ENCODE data around the gene TMEM267.
A peak's percentile ranks its signal among the peaks of the same experiment; 100 is the strongest.
"Not testable (repeated sequence)": the region's sequence is repeated elsewhere in the genome, so short reads cannot be mapped to it uniquely, and the experiment has no call there.

TMEM267 gene

DNA sequence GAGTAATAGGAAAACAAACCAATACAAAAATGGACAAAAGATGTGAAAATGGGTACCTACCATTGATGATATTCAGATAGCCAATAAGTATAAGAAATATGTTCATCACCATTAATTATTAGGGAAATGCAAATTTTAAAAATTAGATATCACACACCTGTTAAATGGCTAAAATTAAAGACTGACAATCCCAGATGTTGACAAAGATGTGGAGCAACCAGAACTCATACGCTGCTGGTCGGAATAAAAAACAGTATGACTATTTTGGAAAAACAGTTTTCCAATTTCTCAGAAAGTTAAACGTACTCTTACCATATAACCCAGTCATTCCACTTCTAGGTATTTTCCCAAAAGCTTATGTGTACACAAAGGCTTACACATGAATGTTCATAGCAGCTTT, 27.1 kb downstream of the TMEM267 start:
- no peak for DNase-seq

DNA sequence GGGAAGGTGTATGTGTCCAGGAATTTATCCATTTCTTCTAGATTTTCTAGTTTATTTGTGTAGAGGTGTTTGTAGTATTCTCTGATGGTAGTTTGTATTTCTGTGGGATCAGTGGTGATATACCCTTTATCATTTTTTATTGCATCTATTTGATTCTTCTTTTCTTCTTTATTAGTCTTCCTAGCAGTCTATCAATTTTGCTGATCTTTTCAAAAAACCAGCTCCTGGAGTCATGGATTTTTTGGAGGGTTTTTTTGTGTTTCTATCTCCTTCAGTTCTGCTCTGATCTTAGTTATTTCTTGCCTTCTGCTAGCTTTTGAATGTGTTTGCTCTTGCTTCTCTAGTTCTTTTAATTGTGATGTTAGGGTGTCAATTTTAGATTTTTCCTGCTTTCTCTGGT, 42.1 kb downstream of the TMEM267 start:
- not testable (repeated sequence) for DNase-seq

DNA sequence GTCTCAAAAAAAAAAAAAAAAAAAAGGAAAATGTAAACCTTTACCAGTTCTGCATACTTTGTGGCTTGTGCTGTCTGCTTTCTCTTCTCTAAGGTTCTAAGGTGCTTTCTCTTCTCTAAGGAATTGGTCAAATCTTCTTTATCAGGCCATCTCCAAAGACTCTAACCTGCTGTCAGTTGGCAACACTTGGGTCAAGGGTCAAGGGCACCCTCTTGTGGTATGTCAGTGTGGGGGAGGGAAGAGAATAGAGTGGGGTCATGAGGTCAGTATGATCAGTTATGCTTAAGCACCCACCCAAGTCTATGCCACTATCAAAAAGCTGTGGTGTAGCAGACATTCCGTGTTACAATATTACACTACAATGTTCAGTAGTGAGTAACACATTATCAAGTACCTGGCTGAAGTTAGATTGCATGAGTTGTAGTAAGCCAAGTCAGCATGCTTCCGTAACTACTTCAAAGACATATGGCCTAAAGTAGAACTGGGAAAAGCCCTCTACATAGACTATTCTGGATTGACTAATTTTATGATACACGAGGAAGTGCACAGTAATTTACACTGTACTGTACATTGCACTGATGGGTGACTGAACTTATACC, 46.5 kb downstream of the TMEM267 start:
- no peak for DNase-seq

DNA sequence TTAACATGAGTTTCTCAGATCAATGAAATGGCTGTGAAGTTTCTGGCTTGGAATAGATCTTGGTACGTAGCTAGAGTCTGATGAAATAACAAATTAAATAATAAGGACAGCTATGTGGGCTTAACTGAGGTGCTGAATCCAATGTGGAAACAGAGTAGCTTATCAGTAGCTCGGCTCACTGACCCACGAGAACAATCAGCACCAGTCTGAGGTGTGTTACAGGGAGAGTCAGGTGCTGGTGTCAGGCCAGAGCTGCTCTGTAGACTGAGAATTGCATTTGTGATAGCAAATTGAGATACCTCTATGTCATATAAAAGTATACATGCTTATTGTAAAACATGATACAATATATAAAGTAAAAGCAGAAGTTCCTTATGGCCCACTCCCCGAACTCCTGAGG, 50.3 kb downstream of the TMEM267 start:
- DNase-seq, result no peak

DNA sequence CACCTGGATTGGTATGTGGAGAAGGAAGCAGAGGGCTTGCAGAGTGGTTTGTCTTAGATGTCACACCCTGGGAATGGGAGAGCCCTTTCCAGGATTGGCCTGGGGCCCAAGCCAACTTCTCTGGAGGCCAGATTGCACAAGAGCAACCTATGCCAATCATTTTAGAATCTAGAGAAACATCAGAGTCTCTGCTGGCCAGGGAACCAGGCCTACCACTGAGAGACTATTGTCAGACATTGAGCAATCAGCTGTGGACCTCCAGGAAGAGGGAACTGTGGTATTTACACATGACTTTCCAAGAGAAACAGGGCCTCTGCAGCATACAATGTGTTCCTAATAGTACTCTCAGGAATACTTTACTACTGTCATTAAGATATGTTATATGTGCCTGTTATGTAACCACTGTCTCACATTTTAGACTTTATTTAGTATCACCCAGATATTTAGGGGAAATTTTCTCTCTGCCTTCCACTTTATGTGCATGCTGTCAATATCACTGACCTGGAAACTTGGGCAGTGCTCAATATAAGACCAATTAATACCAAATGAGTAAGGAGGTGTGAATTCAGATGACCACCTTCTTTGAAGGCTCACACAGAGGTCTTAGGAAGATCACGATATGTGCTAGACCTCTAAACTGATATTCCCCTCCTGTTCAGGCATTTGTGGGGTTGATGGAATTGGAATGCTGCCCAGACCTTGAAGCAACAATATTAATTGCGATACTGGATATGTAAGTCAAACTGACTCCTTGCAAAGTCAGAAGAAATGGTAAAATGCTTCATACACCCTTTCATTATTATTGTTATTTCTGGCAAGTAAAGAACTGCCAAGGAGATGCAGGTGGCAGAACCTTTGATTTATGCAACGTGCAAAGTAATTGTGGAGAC, 50.9 kb downstream of the TMEM267 start:
- peak; percentile 26 to 30 for DNase-seq

DNA sequence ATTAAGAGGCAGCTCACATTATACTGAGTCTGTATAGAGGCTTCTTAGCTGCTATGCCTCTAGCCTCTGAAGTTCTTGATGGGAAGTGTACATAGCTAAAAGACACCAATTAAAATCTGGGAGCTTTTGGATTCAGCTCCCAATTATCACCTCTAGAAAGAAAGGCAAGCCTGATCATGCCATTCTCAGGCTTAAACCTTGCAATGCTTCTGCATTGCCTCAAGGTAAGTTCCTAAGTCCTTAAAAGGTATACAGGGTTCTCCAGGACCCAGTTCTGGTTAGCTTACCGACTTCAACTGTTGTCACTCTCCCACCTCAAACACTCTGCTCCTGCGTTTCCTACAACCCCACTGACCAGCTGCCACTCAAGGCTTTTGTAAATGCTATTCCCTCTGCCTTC, 54.0 kb downstream of the TMEM267 start:
- DNase-seq, result no peak

DNA sequence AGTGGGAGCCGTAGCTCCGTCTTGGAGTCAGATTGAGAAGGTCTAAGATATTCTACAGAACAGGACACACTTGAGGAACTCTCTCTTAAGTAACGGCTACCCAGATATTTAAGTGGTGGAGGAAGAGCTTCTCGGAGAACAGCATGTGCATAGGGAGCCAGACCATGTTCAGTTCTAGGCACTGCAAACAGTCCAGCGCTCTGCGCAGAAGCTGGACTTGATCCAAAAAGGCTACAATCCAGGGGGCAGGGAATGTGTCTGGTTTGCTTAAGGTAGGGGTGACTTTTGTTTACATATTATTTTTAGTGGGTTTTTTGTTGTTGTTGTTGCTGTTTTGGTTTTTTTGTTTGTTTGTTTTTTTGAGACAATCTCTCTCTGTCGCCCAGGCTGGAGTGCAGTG, 54.6 kb downstream of the TMEM267 start:
- no peak for DNase-seq

DNA sequence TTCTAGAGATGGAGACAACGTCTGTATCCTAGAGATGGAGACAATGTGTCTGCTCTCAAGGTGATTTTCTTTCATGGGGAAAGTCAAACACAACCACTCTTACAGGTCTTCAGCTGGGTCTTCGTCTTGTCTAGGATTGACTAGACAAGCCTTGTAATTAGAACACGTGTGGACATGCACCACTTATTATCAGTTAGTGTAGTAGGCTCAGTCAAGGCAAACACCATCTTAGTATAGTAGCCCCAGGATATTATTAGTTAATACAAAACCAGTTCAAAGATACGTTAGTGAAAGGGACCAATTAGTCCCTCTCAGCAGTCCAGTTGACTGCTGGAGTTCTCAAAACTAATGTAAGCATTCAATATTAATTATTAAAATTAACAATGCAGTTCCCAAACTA, 56.4 kb downstream of the TMEM267 start:
- DNase-seq, result no peak

DNA sequence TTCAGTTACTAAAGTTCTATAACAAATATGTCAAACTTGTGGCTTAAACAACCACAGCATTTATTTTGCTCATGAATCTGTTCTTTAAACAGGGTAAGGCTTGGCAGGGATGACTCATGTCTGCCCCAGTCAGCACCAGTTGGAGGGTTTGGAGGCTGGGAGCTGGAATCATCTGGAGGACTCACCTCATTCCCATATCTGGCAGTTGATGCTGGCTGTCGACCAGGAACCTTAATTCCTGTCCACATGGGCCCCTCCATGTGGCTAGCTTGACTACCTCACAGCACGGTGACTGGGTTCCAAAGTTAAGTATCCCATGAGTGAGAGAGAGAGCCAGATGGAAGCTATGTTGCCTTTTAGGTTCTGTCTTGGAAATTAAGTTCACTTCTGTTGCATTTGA, 57.7 kb downstream of the TMEM267 start:
- DNase-seq, result no peak

DNA sequence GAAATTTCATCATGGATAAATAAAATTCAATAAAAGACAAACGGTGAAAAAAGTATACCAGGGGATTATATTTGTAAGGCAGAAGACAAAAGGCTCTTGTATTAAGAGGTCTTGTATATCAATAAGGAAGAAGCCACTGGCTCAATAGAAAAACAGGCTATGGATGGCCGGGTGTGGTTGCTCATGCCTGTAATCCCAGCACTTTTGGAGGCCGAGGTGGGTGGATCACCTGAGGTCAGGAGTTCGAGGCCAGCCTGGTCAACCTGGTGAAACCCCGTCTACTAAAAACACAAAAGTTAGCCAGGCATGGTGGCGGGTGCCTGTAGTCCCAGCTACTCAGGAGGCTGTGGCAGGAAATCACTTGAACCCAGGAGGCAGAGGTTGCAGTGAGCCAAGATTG, 60.6 kb downstream of the TMEM267 start:
- DNase-seq, result not testable (repeated sequence)

DNA sequence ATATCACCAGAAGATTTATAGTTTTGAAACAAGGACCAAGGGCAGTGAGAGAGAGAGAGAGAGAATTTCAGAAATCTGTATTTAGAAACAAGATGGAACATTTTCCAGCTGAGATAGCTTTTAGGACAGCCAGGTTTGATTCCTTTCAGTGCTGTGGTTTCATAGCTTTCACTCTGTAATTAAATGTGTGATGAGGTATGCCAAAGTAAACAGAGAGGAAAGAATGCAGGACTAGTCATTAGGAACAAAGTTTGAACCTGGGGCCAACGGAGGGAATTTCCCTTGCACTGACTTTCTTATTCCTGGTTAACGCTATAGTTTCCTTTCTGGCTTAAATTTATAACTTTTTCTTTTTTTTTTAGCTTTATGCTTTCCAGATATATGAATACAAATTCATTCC, 61.5 kb downstream of the TMEM267 start:
- DNase-seq, result no peak

DNA sequence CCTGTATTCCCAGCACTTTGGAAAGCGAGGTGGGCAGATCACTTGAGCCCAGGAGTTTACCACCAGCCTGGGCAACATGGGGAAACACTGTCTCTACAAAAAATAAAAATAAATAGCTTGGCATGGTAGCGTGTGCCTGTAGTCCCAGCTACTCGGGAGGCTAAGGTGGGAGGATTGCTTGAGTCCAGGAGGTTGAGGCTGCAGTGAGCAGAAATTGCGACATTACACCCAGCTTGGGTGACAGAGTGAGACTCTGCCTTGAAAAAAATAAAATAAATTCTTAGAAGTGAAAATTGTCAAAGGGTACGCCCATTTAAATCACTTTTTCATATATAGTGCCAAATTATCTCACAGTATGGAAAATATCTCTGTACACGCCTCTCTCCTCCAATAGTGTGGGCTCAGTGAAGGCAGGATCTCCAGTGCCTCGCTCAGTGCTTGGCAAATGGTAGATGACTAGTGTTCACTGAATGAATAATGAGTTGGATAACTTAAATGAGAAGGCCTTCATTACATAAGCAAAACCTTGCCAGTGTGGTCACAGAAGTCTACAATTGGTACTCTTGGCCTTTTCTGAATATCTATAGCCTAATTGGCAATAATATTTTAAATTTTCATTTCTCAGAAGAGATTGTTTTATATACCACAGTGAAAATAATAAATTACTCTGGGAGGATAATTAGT, 62.1 kb downstream of the TMEM267 start:
- DNase-seq, result no peak

DNA sequence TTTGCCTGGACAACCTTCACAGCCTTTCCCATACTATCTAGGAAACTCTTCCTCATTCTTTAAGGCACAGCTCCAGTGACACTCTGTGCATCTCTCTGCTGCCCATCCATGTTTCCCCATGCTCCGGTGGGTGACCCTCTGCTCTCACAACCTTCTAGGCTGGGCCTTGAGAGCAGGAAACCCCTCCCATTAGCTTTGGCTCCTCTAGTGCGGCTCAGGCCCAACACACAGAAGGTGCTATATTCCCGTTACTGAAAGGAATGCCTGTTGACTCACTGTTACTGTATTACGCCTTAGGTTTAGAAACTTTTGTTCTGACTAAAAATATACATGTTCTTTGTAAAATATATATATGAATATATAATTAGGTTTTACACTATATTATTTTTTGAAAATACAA, 63.4 kb downstream of the TMEM267 start:
- DNase-seq, result no peak

DNA sequence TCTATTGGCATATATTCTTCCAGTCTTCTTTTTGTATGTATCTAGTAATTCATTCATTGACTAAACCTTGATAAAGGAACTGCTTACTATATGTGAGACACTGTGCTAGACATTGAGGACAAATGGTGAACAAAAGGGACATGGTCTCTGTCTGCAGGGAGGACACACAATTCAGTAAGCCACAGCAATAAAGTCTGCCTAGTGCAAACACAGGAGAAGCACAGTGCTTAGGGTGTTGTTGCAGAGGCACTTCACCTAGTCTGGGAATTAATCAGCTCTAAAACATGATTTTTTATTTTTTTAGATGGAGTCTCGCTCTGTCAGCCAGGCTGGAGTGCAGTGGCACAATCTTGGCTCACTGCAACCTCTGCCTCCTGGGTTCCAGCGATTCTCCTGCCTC, 65.1 kb downstream of the TMEM267 start:
- no peak for DNase-seq

DNA sequence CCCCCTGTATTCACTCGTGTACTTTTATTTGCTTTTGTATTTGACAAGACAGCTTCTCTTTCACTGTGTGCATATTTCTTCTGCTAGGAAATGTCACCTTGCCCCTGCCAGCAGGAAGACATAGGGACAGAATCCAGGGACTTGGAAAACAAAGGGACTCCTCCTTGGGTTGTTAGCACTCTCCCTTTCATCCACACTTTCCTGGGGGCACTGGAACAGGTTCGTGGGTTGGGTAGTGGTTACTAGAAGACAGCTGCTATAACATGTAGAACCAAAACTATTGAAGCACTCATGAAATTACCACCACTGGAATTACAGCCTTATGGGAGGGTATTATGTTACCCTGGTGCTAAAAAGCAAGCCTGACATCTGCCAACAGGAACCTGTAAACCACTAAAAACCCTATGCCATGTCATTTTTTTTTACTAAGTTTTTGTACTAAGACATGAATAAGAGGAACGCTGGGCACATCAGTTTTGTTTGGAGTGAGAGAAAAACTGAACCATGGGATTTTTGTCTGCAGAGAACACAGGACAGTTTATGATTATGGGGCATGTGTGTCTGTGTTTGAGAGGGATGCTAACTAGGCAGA, 66.8 kb downstream of the TMEM267 start:
- no peak for DNase-seq

DNA sequence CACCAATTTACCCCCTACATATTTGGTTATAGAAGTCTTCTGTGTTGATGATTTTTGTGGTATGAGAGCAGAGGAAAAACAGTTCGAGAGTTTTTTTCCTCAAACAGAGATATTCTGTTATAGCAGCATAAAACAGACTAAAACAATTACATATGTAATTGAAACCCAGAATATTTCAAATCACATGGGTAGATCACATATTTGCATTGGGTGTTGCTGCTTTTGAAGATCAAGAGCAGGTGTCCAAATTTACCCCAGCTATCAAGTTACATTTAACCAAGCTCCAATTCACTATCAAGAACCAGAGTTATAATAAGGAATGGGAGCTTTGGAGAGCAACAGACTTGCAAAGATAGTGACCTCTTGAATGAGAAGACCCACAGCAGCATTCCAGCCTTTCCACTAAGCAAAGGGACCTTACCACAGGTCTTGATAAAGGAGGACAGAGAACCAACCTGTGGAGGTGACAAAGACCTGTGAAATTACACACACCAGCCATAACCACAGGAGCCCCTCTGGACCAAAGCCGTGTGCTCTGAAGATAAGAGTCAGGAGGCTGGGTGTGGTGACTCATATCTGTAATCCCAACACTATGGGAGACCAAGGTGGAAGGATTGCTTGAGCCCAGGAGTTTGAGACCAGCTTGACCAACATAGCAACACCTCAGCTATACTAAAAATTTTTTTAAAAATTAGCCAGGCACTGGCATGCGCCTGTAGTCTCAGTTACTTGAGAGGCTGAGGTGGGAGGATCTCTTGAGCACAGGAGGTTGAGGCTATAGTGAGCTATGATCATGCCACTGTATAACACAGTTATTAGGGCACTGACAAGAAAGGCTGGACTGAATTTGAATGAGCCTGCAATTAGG, 67.5 kb downstream of the TMEM267 start:
- no peak for DNase-seq

DNA sequence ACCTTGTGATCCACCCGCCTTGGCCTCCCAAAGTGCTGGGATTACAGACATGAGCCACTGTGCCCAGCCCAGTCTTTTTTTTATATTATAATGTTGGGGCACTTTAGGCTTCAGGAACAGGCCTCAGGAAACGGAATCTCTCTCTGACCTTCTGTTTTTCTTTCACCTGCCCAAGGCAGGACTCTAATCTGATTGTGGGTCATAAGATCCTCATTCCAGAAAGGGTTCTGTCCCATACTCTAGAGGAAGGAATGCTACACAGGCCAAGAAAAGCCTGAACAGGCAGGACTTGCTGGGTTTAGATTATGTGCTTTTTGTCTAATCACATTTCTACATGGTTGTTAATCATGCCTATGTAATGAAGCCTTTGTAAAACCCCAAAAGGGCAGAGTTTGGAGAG, 69.7 kb downstream of the TMEM267 start:
- no peak for DNase-seq

DNA sequence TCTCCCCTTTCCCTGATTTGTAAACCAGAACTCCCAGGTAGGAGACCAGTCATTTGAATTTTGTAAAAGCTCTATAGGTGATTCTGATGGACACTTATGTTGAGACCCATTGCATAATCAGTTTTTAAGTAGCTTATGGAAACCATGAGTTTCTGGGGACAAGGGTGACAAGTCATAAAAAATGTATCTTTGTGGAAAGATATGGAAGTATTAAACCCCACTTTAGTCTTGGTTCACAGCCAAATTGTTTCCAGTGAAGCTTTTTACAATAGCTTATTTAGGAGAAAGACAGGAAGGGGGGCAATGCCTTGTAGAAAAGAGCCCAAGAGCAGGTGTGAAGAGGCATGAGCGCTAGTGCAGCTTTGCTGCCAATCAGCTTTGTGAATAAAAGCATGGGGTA, 71.0 kb downstream of the TMEM267 start:
- DNase-seq, result no peak

DNA sequence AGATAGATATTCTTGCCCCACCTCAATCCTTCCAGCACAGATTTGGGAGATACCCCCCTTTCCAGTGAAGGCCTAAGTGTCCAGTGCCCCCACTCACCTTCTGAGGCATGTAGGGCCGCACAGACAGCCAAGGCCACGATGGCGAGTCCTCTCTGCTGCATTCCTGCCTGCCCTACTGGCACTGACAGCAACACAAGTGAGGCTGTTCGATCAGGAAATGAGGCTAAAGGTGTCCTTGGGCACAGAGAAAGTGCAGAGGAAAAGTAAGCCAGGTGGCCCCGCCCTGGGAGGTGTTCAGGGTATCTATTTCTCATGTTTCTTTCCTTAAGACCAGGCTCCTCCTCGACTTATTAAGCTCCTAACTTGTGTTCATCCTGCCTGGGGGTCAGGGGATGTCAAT, 71.5 kb downstream of the TMEM267 start, which contains the start of gene CCL28:
TSS of gene CCL28 (minus strand) at position 236 of the 400 bp plus-strand sequence. CDS start at position 161, 75 bp downstream.
- no peak for DNase-seq

DNA sequence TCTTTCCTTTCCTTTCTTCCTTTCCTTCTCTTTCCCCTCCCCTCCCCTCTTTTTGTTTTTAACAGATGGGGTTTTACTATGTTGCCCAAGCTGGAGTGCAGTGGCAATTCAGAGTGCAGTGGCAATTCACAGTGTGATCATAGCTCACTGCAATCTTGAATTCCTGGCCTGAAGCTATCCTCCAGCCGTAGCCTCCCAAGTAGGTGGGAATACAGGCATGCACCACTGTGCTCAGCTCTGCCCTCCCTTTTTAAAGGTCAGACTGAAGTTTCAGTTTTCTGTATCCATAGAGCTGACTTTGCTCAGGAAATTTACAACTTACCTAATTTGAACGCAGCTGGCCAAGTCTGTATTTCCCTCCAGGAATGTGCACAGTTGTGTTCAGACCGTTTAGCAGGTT, 72.2 kb downstream of the TMEM267 start:
- no peak for DNase-seq

DNA sequence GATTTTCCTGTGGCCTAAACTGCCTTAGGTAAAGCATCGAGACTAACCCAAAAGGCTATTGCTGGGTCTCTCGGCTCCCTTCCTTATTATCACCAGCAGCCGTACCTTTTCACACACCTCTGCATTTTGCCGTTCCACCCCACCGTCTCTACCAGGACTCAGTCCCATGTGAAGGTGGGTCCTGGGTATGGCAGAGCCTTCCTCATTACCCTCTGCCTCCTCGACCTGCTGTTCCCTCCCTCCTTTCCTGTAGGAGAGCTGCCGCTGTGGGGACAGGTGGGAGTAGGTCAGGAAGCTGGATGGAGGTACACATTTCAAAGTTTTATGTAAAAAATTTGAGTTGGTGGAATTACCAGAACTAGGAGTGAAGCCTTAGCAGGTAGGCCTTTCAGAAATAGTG, 73.3 kb downstream of the TMEM267 start:
- no peak for DNase-seq

DNA sequence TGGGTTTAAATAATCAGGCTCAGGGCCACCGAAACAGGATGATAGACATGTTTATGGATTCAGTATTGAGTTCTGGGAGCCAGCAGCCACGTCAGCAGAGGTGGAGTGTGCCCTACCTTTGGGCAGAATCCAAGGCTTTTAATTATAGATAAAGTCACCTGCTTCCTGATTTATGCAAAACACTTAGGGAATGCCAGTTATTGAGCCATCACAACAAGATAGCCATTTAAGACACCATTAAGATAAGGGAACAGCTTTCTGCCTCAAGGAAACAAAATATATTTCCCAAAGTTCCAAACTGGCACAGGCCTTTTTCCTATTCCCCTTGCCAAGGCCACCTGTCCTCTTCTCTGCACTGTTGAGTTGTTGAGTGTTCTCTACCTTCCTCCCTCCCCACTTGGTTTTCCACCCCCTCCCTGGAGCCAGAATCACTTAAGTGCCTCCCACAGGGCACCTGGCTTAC, 73.8 kb downstream of the TMEM267 start:
- DNase-seq, result no peak

Measured in inflammatory macrophage (primary cell).